ENCODE data around the gene CFAP77. TPM values are rescaled to one million over a fixed set of nuclear protein-coding genes. Genes with fewer than 3 reads are reported as not detected.

Gene CFAP77
- total and polyA plus RNA-seq, 2 of the 4 experiments (the other 2 are of a cell fraction), result not detected

GRCh38 chr9:132414731-132415130 lies 4.7 kb downstream of the CFAP77 start:
- no peak overlapping the region for H2AK9ac ChIP-seq (replicated peaks; ENCODE audit: low read depth, low read length, poor library complexity)
- WGBS, 2 experiments (ENCODE audit: extremely low coverage in 2 of 2, insufficient read length in 1 of 2), result 33% methylated on average over 1 of the region's 7 CpGs; no CpG with 5 or more reads in 1 of the 2 experiments

More at GRCh38 chr9:132414731-132415130, 4.7 kb downstream of the CFAP77 start:
- Histone ChIP-seq H3K9me3 (ENCODE audit: control insufficient read depth, insufficient read depth, low read length) (no peaks in the 10 kb centered on the region), H3K14ac (replicated peaks; ENCODE audit: low read depth, low read length) (no peak overlapping the region), H4K20me1 (ENCODE audit: insufficient read depth, low read length) (no peaks in the 10 kb centered on the region), H3K9me1 (ENCODE audit: insufficient read depth, low read length) (no peaks in the 10 kb centered on the region), H2BK120ac (ENCODE audit: low read depth, low read length) (no peak overlapping the region), H3K18ac (ENCODE audit: low read depth, low read length) (no peak overlapping the region), H4K91ac (ENCODE audit: insufficient read depth, low read depth, low read length) (no peak overlapping the region), H4K5ac (ENCODE audit: low read depth, low read length) (no peak overlapping the region), H3K4ac (ENCODE audit: low read depth, low read length) (no peak overlapping the region), H3K9ac (ENCODE audit: low read depth, low read length) (no peak overlapping the region), H2BK15ac (ENCODE audit: low read depth, low read length) (no peak overlapping the region), H2AFZ (replicated peaks; ENCODE audit: low read length, poor library complexity) (no peak overlapping the region), H3K56ac (ENCODE audit: extremely low read depth, insufficient read depth, low read length) (no peak overlapping the region), H2AK5ac (ENCODE audit: low read depth, low read length) (no peak overlapping the region), H3K4me1 (ENCODE audit: control insufficient read depth, insufficient read depth, low read length) (no peaks in the 10 kb centered on the region), H3K27ac (ENCODE audit: insufficient read depth, low read length) (no peak overlapping the region), H3K79me1 (ENCODE audit: low read depth in 1 of 2, low read length in 2 of 2) (no peaks in the 10 kb centered on the region), H3K36me3 (ENCODE audit: control insufficient read depth, insufficient read depth, low read length) (no peaks in the 10 kb centered on the region), H3K27me3 (ENCODE audit: control insufficient read depth, insufficient read depth, low read length) (peaks cover 61% of the 10 kb centered on the region), H3K4me3 (ENCODE audit: insufficient read depth, low read depth, low read length) (no peak overlapping the region), H2BK20ac (ENCODE audit: low read depth, low read length) (no peak overlapping the region), H4K8ac (ENCODE audit: low read depth in 2 of 2, low read length in 2 of 2) (no peak overlapping the region), H3K23ac (ENCODE audit: low read depth, low read length) (no peak overlapping the region), H3K4me2 (ENCODE audit: low read depth, low read length) (no peak overlapping the region), H2BK5ac (ENCODE audit: low read depth, low read length, poor library complexity, severe bottlenecking) (no peak overlapping the region)
- in situ Hi-C loops (cut with MboI; ENCODE audit: low sequenced_read_pairs), result no loop called here
- ATAC-seq (ENCODE audit: low read depth) (no peak), DNase-seq (no peak)
- TF ChIP-seq MAZ (IDR thresholded peaks at IDR 0.05; ENCODE audit: borderline replicate concordance, low read depth, low read length), result no peak
- no peak for TF ChIP-seq RCOR1 (IDR thresholded peaks at IDR 0.05; ENCODE audit: insufficient replicate concordance, low read length)
- TF ChIP-seq RFX5 (IDR thresholded peaks at IDR 0.05; ENCODE audit: low read depth, low read length), result no peak
- no peak for TF ChIP-seq MXI1 (IDR thresholded peaks at IDR 0.05; ENCODE audit: borderline replicate concordance, low read depth, low read length)
- no peak for TF ChIP-seq CHD1 (IDR thresholded peaks at IDR 0.05; ENCODE audit: low read depth, low read length)
- no peak for TF ChIP-seq NFE2L2 (IDR thresholded peaks at IDR 0.05; ENCODE audit: low read depth, low read length)
- TF ChIP-seq POLR2A (IDR thresholded peaks at IDR 0.05; ENCODE audit: low read depth, low read length), result no peak
- no peak for TF ChIP-seq USF2 (IDR thresholded peaks at IDR 0.05; ENCODE audit: low read depth, low read length)
- no peak for TF ChIP-seq SMC3 (IDR thresholded peaks at IDR 0.05; ENCODE audit: low read depth, low read length)
- TF ChIP-seq FOS (IDR thresholded peaks at IDR 0.05; ENCODE audit: low read depth, low read length), result no peak
- TF ChIP-seq CTCF (conservative IDR thresholded peaks at IDR 0.05; ENCODE audit: low read depth, low read length), result no peak
- no peak for TF ChIP-seq ELK1 (IDR thresholded peaks at IDR 0.05; ENCODE audit: borderline replicate concordance, low read depth, low read length)
- TF ChIP-seq MAFK (IDR thresholded peaks at IDR 0.05; ENCODE audit: low read depth, low read length), result no peak
- no peak for TF ChIP-seq CEBPB (IDR thresholded peaks at IDR 0.05; ENCODE audit: low read depth, low read length)
- TF ChIP-seq RAD21 (IDR thresholded peaks at IDR 0.05; ENCODE audit: low read length), result no peak
- TF ChIP-seq BHLHE40 (IDR thresholded peaks at IDR 0.05; ENCODE audit: low read depth, low read length), result no peak
- ChIA-PET CTCF (no interaction called here), POLR2A (ENCODE audit: unreplicated experiment) (no interaction called here)
- BruUV-seq (replicated peaks), result no TSS peak
- dilution Hi-C loops (cut with HindIII; ENCODE audit: low sequenced_read_pairs, unreplicated experiment), result no loop called here
- intact Hi-C loops (cut with micrococcal nuclease), result loop anchor here (10.0 kb wide), 3 partner anchors 90 to 490 kb away; no protein-coding TSS in a partner anchor
